Endothelial cell of umbilical vein (primary cell): ENCODE results near the gene ARFIP1. TPM values are rescaled to one million over a fixed set of nuclear protein-coding genes. Genes with fewer than 3 reads are reported as not detected.

Experiments
- BruUV-seq: library from RNA; stranded (reverse); fragments of 400-500 nt; replicated peaks from 2 replicates; lab custom pipeline; 2021; lab: Mats Ljungman, UMichigan
- CTCF ChIA-PET: fragments of 300-600, 350-600 bp; sonication (Branson Sonifier 250); formaldehyde crosslinking; loops from one replicate; lab custom pipeline; 2021; ENCODE audit warnings: antibody characterized with exemption, inconsistent platforms; lab: Charles Lee
- POLR2A ChIA-PET: fragments of 300-600, 350-600 bp; sonication (Branson Sonifier 250); formaldehyde crosslinking; loops from one replicate; lab custom pipeline; 2021; ENCODE audit warnings: antibody characterized with exemption, inconsistent platforms; lab: Charles Lee
- DNase-seq: peaks from one replicate; pipeline ENCODE4 v3.0.0-alpha.2; 2011; ENCODE audit warnings: low read depth, low spot score
- FAIRE-seq: peaks from 2 replicates; lab custom pipeline; 2011; peaks lifted over from hg19 to GRCh38; lab: Jason Lieb, UNC
- H2AFZ ChIP-seq: 2 replicates; pipeline ENCODE4 v1.6.0; 2012; ENCODE audit warnings: low read depth, low read length, control low read depth, inconsistent platforms
- H3K27ac ChIP-seq: 2 replicates; pipeline ENCODE4 v1.5.1; 2011; ENCODE audit warnings: low read depth, mild to moderate bottlenecking, control low read depth, low read length, moderate library complexity; ENCODE audit not compliant: insufficient read depth
- H3K27me3 ChIP-seq, 2 experiments: 2 replicates each; pipeline versions ENCODE4 v1.6.0 to v1.6.1; 2011; ENCODE audit warnings: low read length in 2 of 2, mixed read lengths in 1 of 2; ENCODE audit not compliant: control insufficient read depth in 2 of 2, insufficient read depth in 2 of 2
- H3K36me3 ChIP-seq, 2 experiments: 2 replicates in 1 of 2; 3 replicates in 1 of 2; pipeline ENCODE4 v1.5.1; 2011; ENCODE audit warnings: low read length in 2 of 2, mild to moderate bottlenecking in 1 of 2, moderate library complexity in 1 of 2; ENCODE audit not compliant: control insufficient read depth in 2 of 2, insufficient read depth in 2 of 2; ENCODE audit errors: extremely low read depth in 1 of 2
- H3K4me1 ChIP-seq: 3 replicates; pipeline ENCODE4 v1.5.1; 2011; ENCODE audit warnings: mild to moderate bottlenecking, low read length; ENCODE audit not compliant: control insufficient read depth, insufficient read depth; ENCODE audit errors: extremely low read depth
- H3K4me2 ChIP-seq: 2 replicates; pipeline ENCODE4 v1.6.1; 2011; ENCODE audit warnings: low read length, control low read depth, mixed read lengths; ENCODE audit not compliant: insufficient read depth
- H3K4me3 ChIP-seq, 3 experiments: fragments of 200-600 bp in 1 of 3; sonication (generic), shearing (Covaris generic) in 1 of 3; replicated peaks in 1 of 3; 2 replicates each; pipeline ENCODE4 v1.5.1; 2011 to 2016; ENCODE audit warnings: control low read depth in 3 of 3, low read length in 3 of 3, mild to moderate bottlenecking in 2 of 3, inconsistent platforms in 1 of 3, low read depth in 1 of 3, moderate library complexity in 1 of 3; ENCODE audit not compliant: insufficient read depth in 1 of 3
- H3K79me2 ChIP-seq: 2 replicates; pipeline ENCODE4 v1.6.0; 2012; ENCODE audit warnings: low read length, inconsistent platforms; ENCODE audit not compliant: control insufficient read depth, insufficient read depth
- H3K9ac ChIP-seq: replicated peaks from 2 replicates; pipeline ENCODE3; 2011; ENCODE audit warnings: low read length, control low read depth; ENCODE audit not compliant: insufficient read depth; ENCODE audit errors: extremely low read depth
- H3K9me1 ChIP-seq: replicated peaks from 3 replicates; pipeline ENCODE4 v1.6.0; 2011; ENCODE audit warnings: mild to moderate bottlenecking, low read length; ENCODE audit not compliant: control insufficient read depth, insufficient read depth; ENCODE audit errors: extremely low read depth
- H3K9me3 ChIP-seq: replicated peaks from 2 replicates; pipeline ENCODE4 v1.5.1; 2012; ENCODE audit warnings: low read length, inconsistent platforms; ENCODE audit not compliant: control insufficient read depth, insufficient read depth
- H4K20me1 ChIP-seq: replicated peaks from 2 replicates; pipeline ENCODE3; 2011; ENCODE audit warnings: mild to moderate bottlenecking, low read length; ENCODE audit not compliant: control insufficient read depth, insufficient read depth; ENCODE audit errors: extremely low read depth
- CTCF ChIP-seq, 2 donors: IDR thresholded peaks; 1 replicate in 1 of 2; 2 replicates in 1 of 2; pipeline ENCODE4 v1.5.1; 2011; ENCODE audit warnings: low read length in 2 of 2, mild to moderate bottlenecking in 2 of 2, moderate library complexity in 2 of 2, control low read depth in 1 of 2, inconsistent platforms in 1 of 2, low read depth in 1 of 2; ENCODE audit not compliant: insufficient read depth in 1 of 2; ENCODE audit errors: extremely low read depth in 1 of 2
- EZH2 ChIP-seq: IDR thresholded peaks from 2 replicates; pipeline ENCODE4 v1.6.1; 2012; ENCODE audit warnings: borderline replicate concordance, low read depth, mild to moderate bottlenecking, moderate library complexity, low read length, inconsistent platforms; ENCODE audit not compliant: severe bottlenecking
- FOS ChIP-seq: IDR thresholded peaks from 2 replicates; pipeline ENCODE4 v1.6.1; 2011; ENCODE audit warnings: mild to moderate bottlenecking, low read length, moderate library complexity, borderline replicate concordance; ENCODE audit not compliant: insufficient read depth
- GATA2 ChIP-seq: IDR thresholded peaks from 2 replicates; pipeline ENCODE4 v1.7.0; 2011; ENCODE audit warnings: low read depth, mild to moderate bottlenecking, moderate library complexity, mixed read lengths, low read length; ENCODE audit not compliant: insufficient read length, insufficient read depth
- JUN ChIP-seq: IDR thresholded peaks from 2 replicates; pipeline ENCODE4 v1.6.1; 2011; ENCODE audit warnings: borderline replicate concordance, low read depth; ENCODE audit not compliant: insufficient read length, insufficient read depth
- MAX ChIP-seq: IDR thresholded peaks from 2 replicates; pipeline ENCODE4 v1.6.1; 2011; ENCODE audit not compliant: insufficient read depth, insufficient read length
- MYC ChIP-seq: IDR thresholded peaks from one replicate; pipeline ENCODE4 v1.6.1; 2011; ENCODE audit warnings: mild to moderate bottlenecking, low read depth, low read length
- POLR2A ChIP-seq: IDR thresholded peaks from 2 replicates; pipeline ENCODE4 v1.6.1; 2012; ENCODE audit warnings: low read depth, mild to moderate bottlenecking, control low read depth, low read length
- POLR2AphosphoS5 ChIP-seq: IDR thresholded peaks from 2 replicates; pipeline ENCODE4 v1.6.1; 2012; ENCODE audit warnings: low read depth, mild to moderate bottlenecking, control low read depth, low read length, moderate library complexity; ENCODE audit not compliant: insufficient read depth
- dilution Hi-C: fragments of 300-500 bp; cut with MboI; formaldehyde crosslinking; loops from one replicate; pipeline ENCODE4 v1.15.0; 2019; ENCODE audit warnings: low sequenced_read_pairs; ENCODE audit not compliant: extremely low pct_ligation_motif_present
- intact Hi-C: fragments of 100-400 bp; cut with micrococcal nuclease; formaldehyde crosslinking; loops from one replicate; pipeline ENCODE4 v1.10.0; 2022
- polyA plus RNA-seq, 4 experiments: library from polyadenylated mRNA; depleted of rRNA in 3 of 4; stranded (reverse) in 3 of 4; unstranded in 1 of 4; fragments of >200 nt; gene quantifications; 2 replicates each; pipeline versions ENCODE4 v1.2.1 to v1.2.3, GENCODE V29; 2011 to 2012; ENCODE audit warnings: missing spikeins in 1 of 4
- total RNA-seq: library from RNA; stranded (reverse); gene quantifications from 2 replicates; pipeline ENCODE4 v1.2.3, GENCODE V29; 2021

Gene ARFIP1
- total and polyA plus RNA-seq, 2 donors (not counting 3 experiments of a cell fraction or from before 2014, with no cell fraction given) = 10.0 to 24.2 TPM

DNA sequence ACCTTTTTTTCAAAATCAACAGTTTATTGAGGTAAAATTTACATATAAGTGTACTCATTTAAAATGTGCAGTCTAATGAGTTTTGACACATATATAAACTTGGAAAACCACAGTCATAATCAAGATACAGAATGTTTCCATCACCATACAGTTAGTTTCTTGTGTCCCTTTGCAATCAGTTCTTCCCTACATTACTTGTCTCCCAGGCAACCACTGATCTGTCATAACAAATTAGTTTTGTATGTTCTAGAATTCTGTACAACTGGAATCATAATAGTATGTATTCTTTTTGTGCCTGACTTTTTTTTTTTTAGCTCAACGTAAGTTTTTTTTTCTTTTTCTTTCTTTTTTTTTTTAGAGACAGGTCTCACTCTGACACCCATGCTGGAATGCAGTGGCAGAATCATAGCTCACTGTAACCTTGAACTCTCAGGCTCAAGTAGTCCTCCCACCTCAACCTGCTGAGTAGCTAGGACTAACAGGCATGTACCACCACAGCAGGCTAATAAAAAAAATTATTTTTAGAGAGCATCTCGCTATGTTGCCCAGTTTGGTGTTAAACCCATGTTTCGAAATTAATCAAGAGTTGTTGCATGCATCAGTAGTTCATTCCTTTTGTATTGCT is 26.9 kb downstream of the ARFIP1 start:
- no peaks in the 10 kb centered on the region for H3K9me3 ChIP-seq
- peaks cover 8% of the 10 kb centered on the region for H4K20me1 ChIP-seq
- no peak overlapping the region for H3K9ac ChIP-seq
- H3K79me2 ChIP-seq = peaks cover 22% of the 10 kb centered on the region
- H3K4me1 ChIP-seq = no peaks in the 10 kb centered on the region
- ChIA-PET CTCF (interaction anchor here (0.6 kb wide), 1 partner anchor 121 kb away, joined by 3 read pairs; no protein-coding TSS in a partner anchor), POLR2A (no interaction called here)
- no peak for TF ChIP-seq POLR2AphosphoS5
- TF ChIP-seq GATA2 = no peak
- TF ChIP-seq MAX = no peak
- no peak for TF ChIP-seq EZH2
- TF ChIP-seq JUN = no peak
- no peak for TF ChIP-seq MYC
- no peak for TF ChIP-seq POLR2A
- TF ChIP-seq CTCF (IDR thresholded peaks at IDR 0.05; ENCODE audit: extremely low read depth in 1 of 2, insufficient read depth in 1 of 2, low read depth in 1 of 2, low read length in 2 of 2) = no peak
- TF ChIP-seq FOS = no peak
- no peak for FAIRE-seq
- BruUV-seq = no TSS peak
- no peak overlapping the region for H2AFZ ChIP-seq
- dilution Hi-C loops (no loop called here), intact Hi-C loops (no loop called here)
- no peaks in the 10 kb centered on the region for H3K36me3 ChIP-seq
- no peak overlapping the region for H3K4me3 ChIP-seq
- H3K27ac ChIP-seq = no peak overlapping the region
- no peaks in the 10 kb centered on the region for H3K9me1 ChIP-seq
- DNase-seq = no peak
- no peaks in the 10 kb centered on the region for H3K27me3 ChIP-seq
- no peak overlapping the region for H3K4me2 ChIP-seq
